Mucosa of gallbladder (tissue), 1 donor: ENCODE data around the gene USP6NL. TPM values are rescaled to one million over a fixed set of nuclear protein-coding genes. Genes with fewer than 3 reads are reported as not detected.

Source experiments
- DNase-seq: peaks from one replicate; pipeline ENCODE4 v3.0.0-alpha.2; 2020; ENCODE audit warnings: low spot score
- total RNA-seq: library from RNA; stranded (reverse); gene quantifications from one replicate; pipeline ENCODE4 v1.2.1, GENCODE V29; 2021
- donor health status: DM: no; HTN: no; CAD: no.

Gene USP6NL
- total RNA-seq, 1 donor from 2014 or later, result 14.6 TPM

DNA sequence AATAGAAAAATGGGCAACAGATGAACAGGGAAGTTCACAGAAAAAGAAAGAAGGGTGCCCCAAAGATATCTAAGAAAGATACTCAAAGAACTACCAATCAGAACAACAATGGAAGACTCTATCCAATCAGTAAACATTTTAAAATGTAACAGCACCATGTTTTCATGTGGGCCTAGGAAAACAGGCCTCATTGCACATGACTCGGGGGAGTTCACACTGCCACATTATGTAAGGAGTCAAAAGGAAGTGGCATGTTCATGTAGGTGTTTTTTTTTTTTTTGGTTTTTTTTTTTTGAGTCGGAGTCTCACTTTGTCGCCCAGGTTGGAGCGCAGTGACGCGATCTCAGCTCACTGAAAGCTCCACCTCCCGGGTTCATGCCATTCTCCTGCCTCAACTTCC lies 132.2 kb downstream of the USP6NL start:
- DNase-seq, result no peak

DNA sequence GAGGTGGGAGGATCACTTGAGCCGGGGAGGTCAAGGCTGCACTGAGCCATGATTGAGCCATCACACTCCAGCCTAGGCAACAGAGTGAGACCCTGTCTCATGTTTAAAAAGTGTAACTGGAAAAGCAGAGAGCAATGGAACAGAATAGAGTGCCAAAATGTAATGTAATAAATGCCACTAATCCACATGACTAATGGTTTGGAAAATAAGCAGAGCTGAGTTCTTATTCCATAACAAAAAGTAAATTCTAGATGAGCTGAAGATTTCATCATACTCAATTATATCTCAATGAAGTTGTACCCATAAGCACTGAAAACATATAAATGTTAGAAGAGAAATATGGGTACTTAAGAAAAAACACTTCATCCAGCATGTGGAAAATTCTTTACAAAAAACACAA lies 132.6 kb downstream of the USP6NL start:
- DNase-seq, result no peak

DNA sequence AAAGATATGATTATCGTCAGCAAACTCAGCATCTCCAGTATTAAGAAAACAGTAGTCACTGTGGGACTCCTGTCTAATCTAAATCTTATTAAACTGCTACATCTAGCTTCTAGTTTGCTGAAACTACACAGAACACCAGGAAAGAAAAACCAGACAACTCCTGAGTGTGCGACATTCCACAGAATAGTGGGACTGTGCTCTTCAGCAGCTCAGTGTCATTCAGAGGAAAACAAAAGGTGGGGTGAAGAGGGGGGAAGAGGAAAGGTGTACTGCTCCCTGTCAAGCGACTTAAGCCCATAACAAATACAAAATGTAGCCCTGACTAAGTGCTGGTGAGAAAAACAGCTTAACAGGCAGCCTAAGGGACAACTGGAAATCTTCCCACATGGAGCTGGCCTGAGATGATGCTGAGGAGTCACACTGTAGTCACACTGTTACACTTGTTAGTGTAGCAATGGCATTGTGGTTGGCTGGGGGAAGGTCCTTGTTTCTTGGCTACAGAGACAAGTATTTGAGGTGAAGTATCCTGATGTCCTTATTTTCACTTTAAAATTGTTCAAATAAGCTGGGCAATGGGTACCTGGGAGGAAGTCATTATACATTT lies 135.5 kb downstream of the USP6NL start:
- DNase-seq, result no peak

DNA sequence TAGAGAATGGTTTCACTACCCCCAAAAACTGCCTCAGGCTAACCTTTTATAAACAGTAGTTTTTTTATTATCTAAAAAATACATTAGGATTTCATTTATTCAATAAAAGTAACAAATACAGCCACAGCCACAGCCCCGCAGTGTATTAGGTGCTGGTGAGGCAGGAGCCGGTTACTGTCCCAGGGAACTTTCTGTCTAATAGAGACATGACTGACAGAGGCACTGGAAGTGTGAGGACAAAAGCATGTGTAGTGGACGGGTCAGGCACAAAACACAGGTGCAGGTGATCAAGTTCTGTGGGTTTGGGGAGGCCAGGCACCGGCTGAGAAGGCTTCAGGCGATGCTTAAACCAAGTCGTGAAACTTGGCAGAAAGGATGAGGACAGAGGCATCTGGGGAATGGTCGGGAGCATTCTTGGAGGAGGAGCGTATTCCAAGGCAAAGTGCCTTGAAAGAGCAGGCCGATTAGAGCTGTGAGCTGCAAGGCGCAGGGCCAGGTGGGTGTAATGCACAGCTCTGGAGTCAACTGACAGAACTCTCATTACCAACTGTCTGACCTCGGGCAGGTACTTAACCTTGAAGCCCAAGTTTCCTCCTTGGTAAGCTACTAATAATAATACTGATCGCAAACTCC lies 138.2 kb downstream of the USP6NL start:
- no peak for DNase-seq

DNA sequence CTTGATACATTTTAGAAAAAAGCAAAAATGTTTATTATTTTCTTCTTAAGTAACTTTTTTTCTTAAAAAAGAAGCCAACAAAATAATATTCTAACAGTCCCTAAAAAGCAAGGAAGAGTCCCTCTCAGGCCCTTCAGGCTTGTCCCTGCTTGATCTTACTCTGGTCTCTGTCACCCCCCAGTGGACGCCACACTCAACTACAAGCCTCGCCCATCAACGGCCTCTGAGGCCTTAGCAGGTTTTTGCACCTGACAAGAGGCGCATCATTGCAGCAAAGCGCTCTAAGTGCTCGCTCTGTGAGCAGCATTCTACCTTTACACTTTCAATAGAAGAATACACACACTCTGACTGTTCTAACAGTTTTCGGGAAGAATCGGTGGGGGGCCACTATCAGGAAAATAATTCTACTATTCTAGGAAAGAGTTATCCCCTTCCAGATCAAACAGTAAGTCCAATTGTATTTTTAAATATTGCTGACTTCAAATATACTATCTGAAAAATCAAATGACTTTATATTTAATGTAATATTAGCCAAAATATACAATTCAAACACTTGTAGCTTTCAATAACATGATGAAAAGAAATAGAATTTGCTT lies 139.2 kb downstream of the USP6NL start:
- peak; percentile 43 for DNase-seq

DNA sequence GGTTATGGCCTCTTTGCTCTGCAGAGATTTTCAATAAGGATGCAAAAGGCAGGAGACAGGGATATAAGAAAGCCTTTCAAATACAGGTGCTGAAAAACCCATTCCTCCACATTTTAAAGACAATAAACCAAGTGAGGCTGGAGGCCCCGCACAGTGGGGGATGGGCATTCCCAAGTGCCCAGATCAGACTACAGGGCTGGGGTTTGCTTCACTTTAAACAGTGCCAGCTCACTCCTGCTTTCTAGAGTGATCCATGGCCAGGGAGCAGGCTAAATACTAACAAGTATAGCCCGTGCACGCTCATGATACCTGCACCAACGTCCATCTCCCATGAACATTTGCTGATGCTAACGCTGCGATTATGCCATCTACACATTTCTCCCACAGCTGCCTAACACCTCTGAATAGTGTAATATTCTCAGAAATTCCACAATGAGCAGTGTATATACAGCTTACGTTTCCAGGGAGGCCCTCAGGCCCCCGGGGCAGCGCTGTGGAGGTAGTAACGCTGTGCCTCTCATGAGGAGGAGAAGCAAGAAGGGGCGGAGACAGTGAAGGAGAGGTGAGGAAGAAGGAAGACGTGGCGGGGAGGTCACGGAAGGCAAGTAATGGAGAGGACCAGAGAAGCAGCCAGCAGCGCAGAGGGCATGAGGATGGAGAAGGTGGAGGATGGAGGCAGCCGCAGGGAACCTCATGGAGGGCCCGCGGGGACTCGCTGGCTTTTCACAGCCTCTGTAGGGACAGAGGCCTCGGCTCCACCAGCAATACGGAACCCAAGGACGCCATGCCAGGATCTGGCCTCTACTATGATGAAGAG lies 141.7 kb downstream of the USP6NL start:
- DNase-seq, result no peak

DNA sequence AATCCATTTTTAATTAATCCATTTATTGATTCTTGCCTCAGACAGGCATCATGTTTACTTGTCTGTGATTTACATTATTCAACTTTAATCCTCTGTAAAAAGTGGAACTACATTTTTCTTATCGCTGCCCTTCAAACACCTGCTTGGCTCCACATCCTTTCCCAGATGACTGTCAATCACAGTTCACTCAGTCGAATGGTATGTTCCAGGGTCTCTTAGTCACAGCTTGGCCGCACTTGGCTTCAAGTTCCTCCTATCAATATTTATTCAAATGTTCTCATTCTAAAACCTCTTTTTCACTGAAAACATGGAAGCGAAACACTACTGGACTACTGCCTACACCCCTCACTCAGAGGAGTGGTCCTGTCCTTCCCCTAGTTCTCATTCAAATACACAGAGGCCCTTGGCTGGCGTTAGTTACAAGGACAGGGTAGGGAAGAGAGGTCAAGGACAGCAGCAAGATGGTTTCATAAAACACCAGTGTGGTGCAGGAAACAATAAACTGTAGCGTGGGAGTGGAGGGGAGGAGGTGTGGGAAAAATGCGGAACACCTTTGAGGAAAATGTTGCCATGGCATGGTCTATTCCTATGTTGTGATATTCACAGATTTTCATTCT lies 143.2 kb downstream of the USP6NL start:
- DNase-seq, result no peak

DNA sequence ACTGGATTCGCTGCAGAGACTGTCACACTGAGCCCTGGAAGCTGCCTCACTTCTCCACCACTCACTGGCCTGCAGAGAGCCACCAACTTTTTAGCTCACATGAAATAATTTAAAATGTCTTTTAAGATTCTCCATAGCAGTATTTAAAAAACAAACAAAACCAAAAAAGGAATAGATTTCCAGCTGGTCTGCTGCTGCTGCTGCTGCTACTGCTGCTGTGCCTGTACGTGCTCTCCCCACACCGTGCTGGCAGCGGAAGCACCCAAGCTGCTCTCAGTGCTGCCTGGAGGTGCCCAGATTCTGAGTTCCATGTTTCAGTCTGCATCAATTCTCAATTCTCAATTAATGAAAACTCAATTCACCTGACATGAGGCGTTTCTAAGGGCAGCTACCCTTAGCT lies 146.0 kb downstream of the USP6NL start:
- DNase-seq, result no peak

DNA sequence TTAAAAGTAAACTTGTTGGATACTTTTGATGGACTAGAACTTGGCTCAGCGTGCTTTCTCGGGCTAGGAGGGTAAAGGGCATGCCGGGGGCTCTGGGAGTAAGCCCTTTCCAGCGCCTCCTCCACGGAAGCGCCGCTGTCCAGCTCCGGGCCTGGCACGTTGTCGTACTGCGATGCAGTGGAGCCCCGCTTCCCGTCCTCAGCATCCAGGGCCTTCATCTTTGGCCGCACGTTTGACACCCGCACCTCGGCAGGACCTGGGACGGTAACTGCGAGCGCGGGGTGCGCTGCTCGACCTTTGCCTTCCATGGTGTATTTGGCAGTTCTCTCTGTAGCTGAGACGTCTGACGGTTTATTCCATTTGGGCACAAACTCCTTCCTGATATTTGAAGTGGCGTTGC lies 148.3 kb downstream of the USP6NL start:
- no peak for DNase-seq

DNA sequence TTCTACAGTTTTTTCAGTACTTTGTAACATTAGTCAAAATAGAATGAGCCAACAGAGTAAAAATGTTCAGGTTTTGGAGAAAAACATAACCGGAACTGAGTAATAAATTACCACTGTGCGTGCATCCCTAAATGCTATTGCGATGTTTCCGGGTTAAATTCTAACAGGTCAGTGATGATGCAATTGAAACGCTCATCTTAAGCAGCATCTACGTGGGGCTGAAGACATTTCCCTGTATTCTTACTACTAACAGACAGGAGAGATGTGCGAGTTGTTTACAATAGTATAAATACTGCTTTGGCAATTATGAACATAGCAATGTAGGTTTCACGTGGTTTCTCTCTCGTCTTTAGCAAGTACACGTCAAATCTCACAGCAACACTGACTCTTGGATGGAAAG lies 149.4 kb downstream of the USP6NL start:
- DNase-seq, result no peak

DNA sequence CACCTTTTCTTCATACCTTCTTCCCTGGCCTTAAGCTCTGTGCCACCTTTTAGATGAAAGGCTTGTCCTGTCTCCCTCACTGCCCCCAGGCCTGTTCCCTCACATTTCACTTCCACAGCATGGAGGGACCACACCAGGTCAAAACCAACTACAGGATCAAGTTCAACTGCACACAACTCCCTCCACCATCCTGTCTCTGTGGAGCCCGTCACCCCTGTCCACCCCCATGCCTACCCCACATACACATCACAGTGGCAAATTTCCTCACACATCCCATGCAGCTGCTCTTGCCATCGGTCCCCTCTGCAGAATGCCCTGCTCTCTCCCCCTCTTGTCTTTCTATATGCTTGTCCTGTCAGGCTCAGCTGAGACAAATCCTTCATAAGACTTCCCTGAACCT lies 154.1 kb downstream of the USP6NL start:
- DNase-seq, result no peak

DNA sequence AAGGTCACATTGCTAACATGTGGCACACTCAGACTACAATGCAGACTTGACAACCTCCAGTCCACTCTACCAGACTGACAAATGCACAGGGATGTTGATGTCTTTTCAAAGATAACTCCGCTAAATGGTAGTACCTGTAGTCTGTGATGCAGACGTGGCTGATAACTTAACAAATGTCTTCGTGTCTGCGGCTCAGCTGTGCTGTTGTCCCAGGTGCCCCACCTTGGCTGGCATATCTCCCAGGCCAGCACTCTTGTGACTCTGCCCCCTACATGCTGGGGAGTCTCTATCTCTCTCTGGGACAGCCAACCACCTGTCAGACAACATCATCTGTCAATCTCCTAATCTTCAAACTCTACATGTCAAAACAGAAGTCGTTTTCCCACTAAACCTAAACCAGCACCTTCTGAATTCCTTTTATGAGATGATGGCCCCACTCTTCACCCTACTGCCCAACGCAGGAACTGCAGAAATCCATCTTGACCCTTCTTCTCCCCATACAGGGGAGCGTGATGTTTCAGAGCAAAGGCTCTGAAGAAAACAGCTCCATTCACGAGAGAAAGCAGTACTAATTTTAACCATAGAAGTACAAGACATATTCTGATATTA lies 156.4 kb downstream of the USP6NL start:
- no peak for DNase-seq

DNA sequence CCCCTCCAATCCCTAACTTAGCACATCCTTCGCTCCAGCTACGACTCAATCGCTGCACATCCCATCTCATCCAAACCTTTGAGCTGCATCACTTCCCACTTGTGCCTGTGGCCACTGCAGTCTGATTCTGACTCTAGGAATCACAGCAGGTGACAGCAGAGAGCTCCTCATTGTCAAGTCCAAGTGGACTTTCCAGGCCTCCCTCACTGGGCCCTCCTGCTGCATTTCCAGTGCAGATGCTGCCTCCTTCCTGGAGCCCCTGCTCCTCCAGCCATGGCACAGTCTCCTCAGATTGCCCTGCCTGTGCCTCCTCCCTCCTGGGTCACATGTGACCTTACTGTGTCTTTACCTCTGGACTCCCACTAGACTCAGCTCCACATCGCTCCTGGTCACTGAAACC lies 157.3 kb downstream of the USP6NL start:
- DNase-seq, result no peak

DNA sequence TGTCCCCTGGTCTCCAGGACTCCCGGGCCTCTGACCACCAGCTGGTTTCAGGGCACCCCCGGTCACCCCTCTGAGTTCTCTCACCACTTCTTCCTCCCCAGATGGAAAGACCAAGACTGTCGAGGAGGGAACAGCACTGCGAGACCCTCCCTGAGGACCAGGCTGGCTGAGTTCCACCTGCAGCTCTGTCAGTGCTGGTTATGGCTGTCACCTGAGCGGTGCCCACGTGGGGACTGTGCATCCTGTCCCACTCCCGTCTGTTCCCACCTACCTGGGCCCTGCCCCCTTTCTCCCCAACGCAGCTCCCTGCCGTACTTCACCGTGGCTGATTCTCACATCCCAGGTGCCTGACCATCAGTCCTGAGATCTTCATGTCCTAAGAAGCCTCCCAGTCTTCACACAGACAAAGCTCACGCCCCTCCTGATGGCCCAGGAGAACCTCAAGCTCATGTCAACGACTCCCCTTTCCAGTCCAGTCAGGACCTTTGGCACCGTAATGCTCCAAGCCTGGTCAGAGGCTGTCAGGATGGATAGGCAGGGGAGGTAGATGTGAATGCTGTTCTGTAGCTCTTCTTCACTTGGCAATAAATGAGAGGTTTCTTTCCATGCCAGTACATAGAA lies 159.7 kb downstream of the USP6NL start:
- DNase-seq, result no peak

DNA sequence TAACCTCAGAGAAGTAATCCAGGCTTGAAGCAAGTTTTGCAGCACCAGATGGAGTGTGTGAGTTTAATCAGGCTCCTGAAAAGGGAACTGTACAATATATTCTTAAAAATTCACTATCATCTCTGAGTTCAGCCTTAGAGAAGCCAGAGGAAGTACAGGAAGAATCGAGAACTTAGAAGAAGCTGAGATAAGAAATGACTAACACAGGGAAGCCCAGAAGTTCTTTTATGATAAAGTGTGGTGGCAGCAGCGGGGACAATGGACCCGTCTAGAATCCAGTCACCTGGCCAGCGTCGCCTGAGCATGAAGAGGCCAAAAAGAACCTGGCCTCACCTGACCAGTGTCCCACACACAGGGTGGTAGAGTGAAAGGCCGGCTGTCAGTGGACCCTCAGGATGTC lies 161.0 kb downstream of the USP6NL start:
- DNase-seq, result no peak

DNA sequence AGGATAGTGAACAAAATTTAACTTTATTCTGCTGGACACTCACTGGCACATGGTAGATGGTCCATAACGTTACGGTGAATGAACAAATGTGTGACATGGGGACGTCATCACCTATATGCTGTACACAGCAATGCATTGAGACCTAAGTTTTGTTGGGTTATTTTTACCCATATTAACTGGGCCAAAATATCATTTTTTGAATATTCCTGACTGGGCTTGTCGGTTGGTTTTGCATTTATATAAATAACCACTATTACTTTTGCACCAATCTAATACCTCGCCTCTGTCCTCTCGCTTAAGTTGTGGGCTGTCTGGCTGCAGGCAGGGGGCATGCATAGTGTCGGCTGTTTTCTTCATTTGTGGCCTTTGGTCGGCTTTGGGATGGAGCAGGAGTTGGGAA lies 161.7 kb downstream of the USP6NL start:
- no peak for DNase-seq

DNA sequence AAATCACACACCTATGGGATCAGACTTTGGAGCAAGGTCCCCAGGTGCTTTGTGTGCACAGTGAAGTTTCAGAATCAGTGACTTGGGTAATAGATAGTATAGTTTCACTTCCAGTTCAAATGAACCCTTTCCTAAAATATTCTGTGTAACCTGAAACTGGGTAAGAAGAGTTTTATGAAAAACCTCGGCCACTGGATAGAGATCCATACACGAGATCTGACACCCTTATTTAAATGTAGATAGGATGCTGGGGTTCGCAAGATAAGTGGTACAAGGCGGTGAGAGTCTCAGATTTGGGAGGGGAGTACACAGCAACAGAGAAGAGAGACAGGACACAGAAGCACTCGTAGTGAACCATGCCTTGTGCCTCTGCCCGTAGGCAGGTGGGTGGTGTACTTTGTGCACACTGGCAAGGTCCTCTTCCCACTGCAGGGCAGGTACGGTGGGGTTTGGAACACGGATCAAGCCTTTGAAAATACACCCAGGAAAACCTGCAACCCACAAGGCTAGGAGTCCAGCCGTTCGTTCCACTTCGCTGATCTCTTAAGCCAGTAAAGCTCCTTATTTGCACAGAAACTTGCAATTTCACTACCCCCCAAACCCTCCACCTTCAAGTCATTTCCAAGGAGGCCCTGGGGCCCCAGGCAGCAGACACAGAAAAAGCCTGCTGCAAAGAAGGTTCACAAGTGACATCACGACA lies 162.8 kb downstream of the USP6NL start:
- no peak for DNase-seq

DNA sequence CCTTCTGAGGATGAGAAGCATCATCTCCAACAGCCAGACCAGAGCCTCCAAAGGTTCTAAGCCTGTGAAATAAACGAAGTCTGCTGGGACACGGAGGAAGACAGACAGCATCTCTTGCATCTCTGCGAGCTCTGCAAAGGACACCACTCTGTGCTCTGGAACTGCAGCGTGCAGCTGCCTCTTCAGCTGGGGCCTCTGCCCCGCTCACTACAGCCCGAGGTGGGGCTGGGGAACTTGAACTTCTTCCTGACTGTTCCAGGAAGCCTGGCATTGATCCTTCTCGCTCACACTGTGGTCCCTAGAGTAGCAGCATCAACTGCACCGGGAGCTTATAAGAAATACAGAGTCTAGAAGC lies 163.3 kb downstream of the USP6NL start:
- DNase-seq, result no peak

DNA sequence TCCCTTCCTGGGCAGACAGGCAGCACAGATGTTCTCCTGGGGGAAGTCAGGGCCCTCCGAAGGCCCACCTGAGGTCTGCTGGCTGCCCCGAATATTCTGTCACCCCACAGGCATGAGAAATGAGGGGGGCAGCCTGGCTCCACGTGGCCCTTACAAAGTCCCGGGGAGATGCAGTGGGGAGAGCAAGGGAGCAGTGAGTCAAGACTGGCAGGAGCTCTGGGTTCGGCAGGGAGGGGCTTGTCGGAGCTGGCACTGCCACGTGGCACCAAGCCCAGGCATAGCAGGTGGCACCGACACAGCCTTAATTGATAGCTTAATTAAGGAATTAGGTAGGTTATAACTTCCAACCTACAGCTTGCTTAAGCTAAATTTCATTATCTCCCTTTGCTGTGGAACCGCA lies 163.9 kb downstream of the USP6NL start:
- no peak for DNase-seq

DNA sequence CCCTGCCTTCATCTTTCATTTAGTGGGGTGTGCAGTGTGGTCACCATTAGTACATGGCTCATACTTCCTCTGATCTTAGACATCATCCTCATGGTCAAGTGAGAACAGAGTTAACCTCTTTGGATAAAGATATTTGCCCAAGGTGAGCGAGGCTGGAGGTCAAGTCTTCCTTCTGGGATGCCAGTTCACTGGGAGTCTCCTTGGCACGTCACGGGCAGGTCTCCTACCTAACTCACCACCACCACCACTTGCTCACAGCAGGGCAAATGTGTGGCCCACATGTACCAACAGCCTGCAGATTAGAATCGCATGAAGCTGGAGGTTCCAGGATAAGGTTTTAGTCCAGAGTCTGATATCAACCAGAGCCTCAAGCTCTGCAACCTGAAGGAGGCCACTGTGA lies 164.6 kb downstream of the USP6NL start:
- DNase-seq, result no peak

DNA sequence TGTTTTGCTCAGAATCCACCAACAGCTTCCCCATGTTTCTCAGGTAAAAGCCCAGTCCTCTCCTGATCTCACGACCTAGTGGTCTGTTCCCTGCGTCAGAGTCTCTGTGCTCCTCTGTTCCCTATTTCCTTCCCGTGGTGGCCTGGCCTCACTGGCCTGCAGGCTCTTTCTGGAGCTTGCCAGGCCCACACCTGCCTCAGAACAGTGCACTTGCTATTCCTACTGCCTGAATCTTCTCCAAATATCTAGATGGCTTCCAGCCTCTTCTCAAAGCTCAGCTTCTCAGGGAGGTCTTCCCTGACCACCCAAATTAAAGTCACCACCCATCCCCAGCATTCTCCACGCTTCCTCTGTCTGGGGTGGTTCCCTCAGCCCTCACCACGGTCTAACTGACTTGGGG lies 165.3 kb downstream of the USP6NL start:
- no peak for DNase-seq
